ENCODE measurements around the gene C1QA.

Gene C1QA

DNA sequence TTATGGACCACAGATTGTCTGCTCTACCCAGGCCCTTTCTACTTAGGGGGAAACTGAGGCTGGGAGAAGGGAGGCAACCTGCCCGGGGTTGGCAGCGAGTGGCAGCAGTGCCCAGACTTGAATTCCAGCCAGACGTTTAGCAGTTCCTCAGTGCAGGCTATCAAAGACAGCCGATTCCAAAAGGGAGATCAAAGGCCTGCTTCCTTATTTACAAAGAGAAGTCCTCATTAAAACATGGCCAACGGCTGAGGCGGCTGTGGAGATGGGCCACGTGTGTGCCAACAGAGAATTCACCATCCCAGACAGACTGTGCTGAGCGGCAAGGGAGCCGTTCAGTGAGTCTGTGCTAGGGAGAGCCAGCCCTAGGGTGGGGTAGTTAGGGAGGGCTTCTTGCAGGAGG is 44.3 kb downstream of the C1QA start:
- Histone ChIP-seq H3K9me3 (ENCODE audit: control insufficient read depth, insufficient read depth, low read depth, low read length) (no peaks in the 10 kb centered on the region), H3K4me1 (ENCODE audit: control insufficient read depth, insufficient read depth, low read length) (no peaks in the 10 kb centered on the region), H3K36me3 (ENCODE audit: control insufficient read depth in 2 of 2, insufficient read depth in 1 of 2, low read length in 2 of 2) (no peaks in the 10 kb centered on the region), H3K27ac (ENCODE audit: extremely low read depth, low read depth, low read length) (no peak overlapping the region), H3K4me3 (ENCODE audit: low read depth, low read length) (no peak overlapping the region)
- TF ChIP-seq ZNF600 (tag by site-specific recombination; IDR thresholded peaks at IDR 0.05), result no peak
- no peak for TF ChIP-seq SP7 (tag by site-specific recombination; IDR thresholded peaks at IDR 0.05)
- TF ChIP-seq ZNF10 (tag by site-specific recombination; IDR thresholded peaks at IDR 0.05), result no peak
- no peak for TF ChIP-seq ZNF623 (tag by site-specific recombination; IDR thresholded peaks at IDR 0.05)
- TF ChIP-seq ZBTB1 (tag by site-specific recombination; IDR thresholded peaks at IDR 0.05), result no peak
- no peak for TF ChIP-seq ZNF555 (tag by site-specific recombination; conservative IDR thresholded peaks at IDR 0.05)
- no peak for TF ChIP-seq ZNF48 (tag by site-specific recombination; IDR thresholded peaks at IDR 0.05)
- no peak for TF ChIP-seq ZNF473 (tag by site-specific recombination; IDR thresholded peaks at IDR 0.05)
- TF ChIP-seq, protein P1, sequence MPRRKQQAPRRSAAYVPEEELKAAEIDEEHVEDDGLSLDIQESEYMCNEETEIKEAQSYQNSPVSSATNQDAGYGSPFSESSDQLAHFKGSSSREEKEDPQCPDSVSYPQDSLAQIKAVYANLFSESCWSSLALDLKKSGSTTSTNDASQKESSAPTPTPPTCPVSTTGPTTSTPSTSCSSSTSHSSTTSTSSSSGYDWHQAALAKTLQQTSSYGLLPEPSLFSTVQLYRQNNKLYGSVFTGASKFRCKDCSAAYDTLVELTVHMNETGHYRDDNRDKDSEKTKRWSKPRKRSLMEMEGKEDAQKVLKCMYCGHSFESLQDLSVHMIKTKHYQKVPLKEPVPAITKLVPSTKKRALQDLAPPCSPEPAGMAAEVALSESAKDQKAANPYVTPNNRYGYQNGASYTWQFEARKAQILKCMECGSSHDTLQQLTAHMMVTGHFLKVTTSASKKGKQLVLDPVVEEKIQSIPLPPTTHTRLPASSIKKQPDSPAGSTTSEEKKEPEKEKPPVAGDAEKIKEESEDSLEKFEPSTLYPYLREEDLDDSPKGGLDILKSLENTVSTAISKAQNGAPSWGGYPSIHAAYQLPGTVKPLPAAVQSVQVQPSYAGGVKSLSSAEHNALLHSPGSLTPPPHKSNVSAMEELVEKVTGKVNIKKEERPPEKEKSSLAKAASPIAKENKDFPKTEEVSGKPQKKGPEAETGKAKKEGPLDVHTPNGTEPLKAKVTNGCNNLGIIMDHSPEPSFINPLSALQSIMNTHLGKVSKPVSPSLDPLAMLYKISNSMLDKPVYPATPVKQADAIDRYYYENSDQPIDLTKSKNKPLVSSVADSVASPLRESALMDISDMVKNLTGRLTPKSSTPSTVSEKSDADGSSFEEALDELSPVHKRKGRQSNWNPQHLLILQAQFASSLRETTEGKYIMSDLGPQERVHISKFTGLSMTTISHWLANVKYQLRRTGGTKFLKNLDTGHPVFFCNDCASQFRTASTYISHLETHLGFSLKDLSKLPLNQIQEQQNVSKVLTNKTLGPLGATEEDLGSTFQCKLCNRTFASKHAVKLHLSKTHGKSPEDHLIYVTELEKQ (tag by site-specific recombination; IDR thresholded peaks at IDR 0.05; ENCODE audit: borderline replicate concordance), result no peak
- no peak for TF ChIP-seq HOXD13 (CRISPR knock-in tag; IDR thresholded peaks at IDR 0.05; ENCODE audit: borderline replicate concordance)
- TF ChIP-seq ZNF768 (tag by site-specific recombination; IDR thresholded peaks at IDR 0.05), result no peak
- no peak for TF ChIP-seq EGR2 (tag by site-specific recombination; IDR thresholded peaks at IDR 0.05; ENCODE audit: low read depth)
- TF ChIP-seq, protein P2, sequence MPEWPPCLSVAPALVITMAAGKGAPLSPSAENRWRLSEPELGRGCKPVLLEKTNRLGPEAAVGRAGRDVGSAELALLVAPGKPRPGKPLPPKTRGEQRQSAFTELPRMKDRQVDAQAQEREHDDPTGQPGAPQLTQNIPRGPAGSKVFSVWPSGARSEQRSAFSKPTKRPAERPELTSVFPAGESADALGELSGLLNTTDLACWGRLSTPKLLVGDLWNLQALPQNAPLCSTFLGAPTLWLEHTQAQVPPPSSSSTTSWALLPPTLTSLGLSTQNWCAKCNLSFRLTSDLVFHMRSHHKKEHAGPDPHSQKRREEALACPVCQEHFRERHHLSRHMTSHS (tag by site-specific recombination; IDR thresholded peaks at IDR 0.05), result no peak
- TF ChIP-seq, protein P3, sequence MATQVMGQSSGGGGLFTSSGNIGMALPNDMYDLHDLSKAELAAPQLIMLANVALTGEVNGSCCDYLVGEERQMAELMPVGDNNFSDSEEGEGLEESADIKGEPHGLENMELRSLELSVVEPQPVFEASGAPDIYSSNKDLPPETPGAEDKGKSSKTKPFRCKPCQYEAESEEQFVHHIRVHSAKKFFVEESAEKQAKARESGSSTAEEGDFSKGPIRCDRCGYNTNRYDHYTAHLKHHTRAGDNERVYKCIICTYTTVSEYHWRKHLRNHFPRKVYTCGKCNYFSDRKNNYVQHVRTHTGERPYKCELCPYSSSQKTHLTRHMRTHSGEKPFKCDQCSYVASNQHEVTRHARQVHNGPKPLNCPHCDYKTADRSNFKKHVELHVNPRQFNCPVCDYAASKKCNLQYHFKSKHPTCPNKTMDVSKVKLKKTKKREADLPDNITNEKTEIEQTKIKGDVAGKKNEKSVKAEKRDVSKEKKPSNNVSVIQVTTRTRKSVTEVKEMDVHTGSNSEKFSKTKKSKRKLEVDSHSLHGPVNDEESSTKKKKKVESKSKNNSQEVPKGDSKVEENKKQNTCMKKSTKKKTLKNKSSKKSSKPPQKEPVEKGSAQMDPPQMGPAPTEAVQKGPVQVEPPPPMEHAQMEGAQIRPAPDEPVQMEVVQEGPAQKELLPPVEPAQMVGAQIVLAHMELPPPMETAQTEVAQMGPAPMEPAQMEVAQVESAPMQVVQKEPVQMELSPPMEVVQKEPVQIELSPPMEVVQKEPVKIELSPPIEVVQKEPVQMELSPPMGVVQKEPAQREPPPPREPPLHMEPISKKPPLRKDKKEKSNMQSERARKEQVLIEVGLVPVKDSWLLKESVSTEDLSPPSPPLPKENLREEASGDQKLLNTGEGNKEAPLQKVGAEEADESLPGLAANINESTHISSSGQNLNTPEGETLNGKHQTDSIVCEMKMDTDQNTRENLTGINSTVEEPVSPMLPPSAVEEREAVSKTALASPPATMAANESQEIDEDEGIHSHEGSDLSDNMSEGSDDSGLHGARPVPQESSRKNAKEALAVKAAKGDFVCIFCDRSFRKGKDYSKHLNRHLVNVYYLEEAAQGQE (tag by site-specific recombination; IDR thresholded peaks at IDR 0.05), result no peak
- TF ChIP-seq ZNF24 (tag by site-specific recombination; IDR thresholded peaks at IDR 0.05), result no peak
- no peak for TF ChIP-seq ZNF610 (tag by site-specific recombination; IDR thresholded peaks at IDR 0.05; ENCODE audit: borderline replicate concordance)
- no peak for TF ChIP-seq OSR2 (tag by site-specific recombination; IDR thresholded peaks at IDR 0.05)
- no peak for TF ChIP-seq ZNF501 (tag by site-specific recombination; IDR thresholded peaks at IDR 0.05)
- ChIA-PET POLR2A (no interaction called here), CTCF (no interaction called here)

DNA sequence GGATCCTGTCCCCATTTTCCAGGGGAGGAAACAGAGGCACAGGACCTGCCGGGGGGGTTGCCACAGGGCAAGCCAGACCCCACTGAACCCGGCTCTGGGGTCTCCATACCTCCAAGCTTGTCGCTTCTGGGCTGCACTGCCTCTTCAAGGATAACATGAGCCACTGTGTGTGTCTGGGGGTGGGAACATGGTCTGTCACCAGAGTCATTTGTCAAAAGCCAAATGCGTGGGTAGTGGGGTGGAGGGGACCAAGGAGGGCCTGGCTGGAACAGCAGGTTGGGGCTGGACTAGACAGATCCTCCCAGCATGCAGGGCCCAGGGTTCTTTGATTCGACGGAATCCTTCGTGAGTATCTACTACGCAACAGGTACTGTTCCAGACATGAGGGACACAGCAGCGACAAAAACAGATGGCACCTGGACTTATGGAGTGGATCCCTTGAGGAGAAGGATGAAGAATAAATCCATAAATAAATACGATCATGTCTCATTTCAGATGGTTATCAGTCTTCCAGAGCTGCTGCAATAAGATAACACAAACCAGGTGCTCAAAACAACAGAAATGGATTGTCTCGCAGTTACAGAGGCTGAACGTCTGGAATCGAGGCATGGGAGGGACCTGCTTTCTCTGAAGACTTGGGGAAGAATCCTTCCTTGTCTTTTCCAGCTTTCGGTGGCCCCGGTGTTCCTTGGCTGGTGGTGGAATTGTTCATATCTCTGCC is 45.3 kb downstream of the C1QA start:
- CTCF ChIA-PET, result no interaction called here
- TF ChIP-seq, protein P4, sequence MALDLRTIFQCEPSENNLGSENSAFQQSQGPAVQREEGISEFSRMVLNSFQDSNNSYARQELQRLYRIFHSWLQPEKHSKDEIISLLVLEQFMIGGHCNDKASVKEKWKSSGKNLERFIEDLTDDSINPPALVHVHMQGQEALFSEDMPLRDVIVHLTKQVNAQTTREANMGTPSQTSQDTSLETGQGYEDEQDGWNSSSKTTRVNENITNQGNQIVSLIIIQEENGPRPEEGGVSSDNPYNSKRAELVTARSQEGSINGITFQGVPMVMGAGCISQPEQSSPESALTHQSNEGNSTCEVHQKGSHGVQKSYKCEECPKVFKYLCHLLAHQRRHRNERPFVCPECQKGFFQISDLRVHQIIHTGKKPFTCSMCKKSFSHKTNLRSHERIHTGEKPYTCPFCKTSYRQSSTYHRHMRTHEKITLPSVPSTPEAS (tag by site-specific recombination; IDR thresholded peaks at IDR 0.05), result no peak
- TF ChIP-seq ZFHX2 (tag by site-specific recombination; conservative IDR thresholded peaks at IDR 0.05) (peak; percentile 77), ZNF510 (tag by site-specific recombination; IDR thresholded peaks at IDR 0.05; ENCODE audit: insufficient replicate concordance) (no peak), ZNF366 (tag by site-specific recombination; conservative IDR thresholded peaks at IDR 0.05) (no peak), ZNF792 (tag by site-specific recombination; IDR thresholded peaks at IDR 0.05) (no peak), YY2 (tag by site-specific recombination; IDR thresholded peaks at IDR 0.05) (no peak), EGR2 (tag by site-specific recombination; IDR thresholded peaks at IDR 0.05; ENCODE audit: low read depth) (peak; percentile 76)
- TF ChIP-seq, protein P5, sequence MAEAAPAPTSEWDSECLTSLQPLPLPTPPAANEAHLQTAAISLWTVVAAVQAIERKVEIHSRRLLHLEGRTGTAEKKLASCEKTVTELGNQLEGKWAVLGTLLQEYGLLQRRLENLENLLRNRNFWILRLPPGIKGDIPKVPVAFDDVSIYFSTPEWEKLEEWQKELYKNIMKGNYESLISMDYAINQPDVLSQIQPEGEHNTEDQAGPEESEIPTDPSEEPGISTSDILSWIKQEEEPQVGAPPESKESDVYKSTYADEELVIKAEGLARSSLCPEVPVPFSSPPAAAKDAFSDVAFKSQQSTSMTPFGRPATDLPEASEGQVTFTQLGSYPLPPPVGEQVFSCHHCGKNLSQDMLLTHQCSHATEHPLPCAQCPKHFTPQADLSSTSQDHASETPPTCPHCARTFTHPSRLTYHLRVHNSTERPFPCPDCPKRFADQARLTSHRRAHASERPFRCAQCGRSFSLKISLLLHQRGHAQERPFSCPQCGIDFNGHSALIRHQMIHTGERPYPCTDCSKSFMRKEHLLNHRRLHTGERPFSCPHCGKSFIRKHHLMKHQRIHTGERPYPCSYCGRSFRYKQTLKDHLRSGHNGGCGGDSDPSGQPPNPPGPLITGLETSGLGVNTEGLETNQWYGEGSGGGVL (tag by site-specific recombination; IDR thresholded peaks at IDR 0.05), result no peak

More for the DNA sequence above, 45.3 kb downstream of the C1QA start:
- H3K27ac ChIP-seq (ENCODE audit: extremely low read depth, low read depth, low read length), result no peak overlapping the region
- POLR2A ChIA-PET, result no interaction called here
- no peaks in the 10 kb centered on the region for H3K9me3 ChIP-seq (ENCODE audit: control insufficient read depth, insufficient read depth, low read depth, low read length)
- no peaks in the 10 kb centered on the region for H3K36me3 ChIP-seq (ENCODE audit: control insufficient read depth in 2 of 2, insufficient read depth in 1 of 2, low read length in 2 of 2)
- H3K4me1 ChIP-seq (ENCODE audit: control insufficient read depth, insufficient read depth, low read length), result no peaks in the 10 kb centered on the region
- no peak overlapping the region for H3K4me3 ChIP-seq (ENCODE audit: low read depth, low read length)

All from HEK293 (cell line).